ENCODE data around the gene NXPH4. TPM values are rescaled to one million over a fixed set of nuclear protein-coding genes. Genes with fewer than 3 reads are reported as not detected.

The NXPH4 gene
- total RNA-seq, 1 experiment from 2014 or later = 20.0 TPM

GRCh38 chr12:57198329-57198728, 18.3 kb upstream of the NXPH4 start:
- Histone ChIP-seq H3K4me2 (ENCODE audit: low read length) (no peak overlapping the region), H3K27me3 (ENCODE audit: insufficient read depth, low read length) (no peaks in the 10 kb centered on the region), H3K9ac (ENCODE audit: low read length) (no peak overlapping the region), H3K9me3 (ENCODE audit: control insufficient read depth in 1 of 2, insufficient read depth in 1 of 2, low read depth in 1 of 2, low read length in 2 of 2) (no peaks in the 10 kb centered on the region), H3K79me2 (ENCODE audit: insufficient read depth, low read length) (no peaks in the 10 kb centered on the region), H2AFZ (ENCODE audit: low read depth, low read length, poor library complexity, severe bottlenecking) (no peak overlapping the region), H3K27ac (ENCODE audit: low read depth, low read length) (no peak overlapping the region), H3K4me1 (ENCODE audit: control insufficient read depth in 1 of 2, insufficient read depth in 2 of 2, low read length in 2 of 2) (no peaks in the 10 kb centered on the region), H4K20me1 (ENCODE audit: insufficient read depth) (no peaks in the 10 kb centered on the region), H3K4me3 (replicated peaks in 1 of 2; ENCODE audit: low read depth in 1 of 2, low read length in 2 of 2) (no peak overlapping the region), H3K9me2 (ENCODE audit: insufficient read depth) (no peaks in the 10 kb centered on the region), H3K36me3 (ENCODE audit: control insufficient read depth in 1 of 2, insufficient read depth in 2 of 2, low read length in 2 of 2) (no peaks in the 10 kb centered on the region; a peak in 1 of 4 replicates)
- no peak for TF ChIP-seq CEBPB (IDR thresholded peaks at IDR 0.05; ENCODE audit: low read depth)
- no peak for TF ChIP-seq EZH2 (IDR thresholded peaks at IDR 0.05)
- no peak for TF ChIP-seq FOSL1 (IDR thresholded peaks at IDR 0.05; ENCODE audit: low read depth)
- no peak for TF ChIP-seq SRF (IDR thresholded peaks at IDR 0.05; ENCODE audit: low read depth)
- no peak for TF ChIP-seq POLR2AphosphoS5 (IDR thresholded peaks at IDR 0.05; ENCODE audit: low read depth, low read length)
- TF ChIP-seq MAX (IDR thresholded peaks at IDR 0.05) = no peak
- no peak for TF ChIP-seq ATF3 (IDR thresholded peaks at IDR 0.05)
- no peak for TF ChIP-seq EZH2phosphoT487 (IDR thresholded peaks at IDR 0.05; ENCODE audit: borderline replicate concordance)
- TF ChIP-seq YY1 (IDR thresholded peaks at IDR 0.05; ENCODE audit: extremely low read depth, insufficient replicate concordance, low read depth, low read length) = no peak
- no peak for TF ChIP-seq POLR2A (IDR thresholded peaks at IDR 0.05; ENCODE audit: borderline replicate concordance, extremely low read depth, insufficient read depth, insufficient read length)
- TF ChIP-seq SIN3A (IDR thresholded peaks at IDR 0.05; ENCODE audit: low read depth) = no peak
- no peak for TF ChIP-seq CBX3 (IDR thresholded peaks at IDR 0.05; ENCODE audit: low read depth)
- TF ChIP-seq CTCF (IDR thresholded peaks at IDR 0.05 in 2 of 3, conservative IDR thresholded peaks at IDR 0.05 in 1 of 3; ENCODE audit: borderline replicate concordance in 1 of 3, insufficient read depth in 1 of 3, low read depth in 2 of 3, low read length in 2 of 3) = no peak
- TF ChIP-seq REST (IDR thresholded peaks at IDR 0.05; ENCODE audit: low read depth) = no peak
- ChIA-PET RAD21 (ENCODE audit: low non-redundant PET in 1 of 2, low total read pairs in 2 of 2, uncharacterized antibody in 2 of 2, unreplicated experiment in 2 of 2) (no interaction called here), CTCF (no interaction called here), POLR2A (no interaction called here)
- DNase-seq (ENCODE audit: low read depth, low spot score) = no peak
- intact Hi-C loops (cut with micrococcal nuclease) = no loop called here
- no TSS peak for BruUV-seq (replicated peaks)
- ATAC-seq = no peak

All from HCT116 (cell line).